ENCODE data around the gene RNF166.
A peak's percentile ranks its signal among the peaks of the same experiment; 100 is the strongest.
"Not testable (repeated sequence)": the region's sequence is repeated elsewhere in the genome, so short reads cannot be mapped to it uniquely, and the experiment has no call there.

RNF166 gene

DNA sequence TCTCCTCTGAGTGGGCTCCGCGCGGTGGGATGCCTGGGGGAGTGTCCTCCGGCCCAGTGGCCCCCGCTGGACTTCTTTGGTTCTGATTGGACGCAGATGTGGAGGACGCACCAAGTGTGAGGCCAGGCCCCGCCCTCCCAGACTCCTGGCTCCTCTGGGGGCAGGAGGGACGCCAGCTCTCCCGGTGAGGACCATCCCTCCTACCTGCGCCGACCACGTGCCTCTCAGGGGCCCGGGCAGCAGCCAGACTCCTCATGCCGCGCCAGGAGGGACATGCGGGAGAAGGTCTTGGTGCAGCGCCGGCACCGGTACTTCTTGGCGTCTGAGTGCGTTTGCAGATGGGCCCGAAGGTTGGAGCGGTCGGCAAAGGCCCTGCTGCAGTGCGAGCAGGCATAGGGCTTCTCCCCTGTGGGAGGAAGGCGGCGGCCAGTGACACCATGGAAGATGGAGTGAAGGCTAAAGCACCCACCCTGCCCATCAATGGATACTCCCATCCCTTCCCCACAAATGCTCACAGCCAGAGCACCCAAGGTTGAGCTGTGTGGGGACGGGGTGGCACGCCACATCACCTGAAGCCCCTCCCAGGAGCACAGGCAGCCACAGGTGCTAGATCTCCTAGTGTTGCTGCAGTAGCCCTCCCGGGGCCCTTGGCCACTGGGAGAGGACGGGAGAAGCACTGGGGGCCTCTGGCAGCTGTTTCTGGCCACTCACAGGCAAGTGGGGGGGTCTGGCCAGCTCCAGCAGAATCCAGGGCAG, 27.8 kb downstream of the RNF166 start:
- DNase-seq (ENCODE audit: low read depth in 2 of 3, low spot score in 1 of 3), result no peak

DNA sequence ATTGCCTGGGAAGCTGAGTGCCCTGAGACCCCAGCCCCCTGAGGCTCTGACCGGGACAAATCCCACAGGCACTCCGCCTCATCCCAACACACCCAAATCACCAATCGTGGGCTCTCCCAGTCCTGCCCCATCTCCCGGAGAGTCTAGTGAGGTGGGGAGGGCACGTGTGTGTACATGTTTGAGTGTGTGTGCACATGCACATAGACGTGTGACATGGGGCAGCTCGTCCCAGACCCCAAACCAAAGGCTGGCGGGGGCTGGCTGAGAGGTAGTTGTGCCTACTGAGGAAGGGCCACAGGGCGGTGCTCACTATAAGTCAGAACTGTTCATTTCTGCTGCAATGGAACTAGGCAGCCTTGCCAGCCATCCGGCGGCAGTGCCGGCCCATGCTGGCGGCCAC, 28.5 kb downstream of the RNF166 start:
- DNase-seq (ENCODE audit: low read depth in 2 of 3, low spot score in 1 of 3), result no peak

DNA sequence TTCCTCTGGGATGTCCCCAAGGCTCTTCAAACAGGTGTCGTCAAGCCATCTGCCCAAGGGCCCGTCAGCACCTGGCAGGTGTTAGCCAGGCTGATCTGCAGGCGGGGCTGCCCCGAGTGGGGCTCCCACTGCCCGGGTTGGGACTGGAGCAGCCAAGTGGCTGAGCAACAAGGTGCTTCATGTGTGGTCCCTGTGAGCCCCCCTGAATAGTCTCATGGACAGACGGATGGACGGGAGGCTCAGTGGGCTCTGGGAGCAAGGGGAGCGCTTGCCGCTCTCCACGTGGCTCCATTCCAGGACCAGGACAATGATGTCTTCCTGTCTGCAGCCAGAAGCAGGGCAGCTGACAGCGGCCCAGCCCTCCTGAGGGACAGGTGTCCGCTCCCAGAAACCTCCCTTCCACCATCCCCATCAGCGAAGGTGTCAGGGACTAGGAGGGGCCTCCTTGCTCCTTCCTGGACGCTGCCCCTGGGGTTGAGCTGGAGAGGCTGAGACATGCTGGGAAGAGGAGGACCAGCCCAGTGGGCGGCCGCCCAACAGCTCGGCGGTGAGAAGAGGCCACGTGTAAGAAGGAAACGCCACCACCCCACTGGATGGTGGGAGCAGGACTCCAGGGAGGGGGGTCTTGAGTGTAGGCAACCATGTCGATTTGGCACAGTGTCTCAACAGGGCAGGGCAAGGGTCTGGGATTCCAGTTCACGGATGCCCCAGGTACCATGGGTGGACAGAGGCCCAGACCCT, 29.5 kb downstream of the RNF166 start:
- no peak for DNase-seq (ENCODE audit: low read depth in 2 of 3, low spot score in 1 of 3)

DNA sequence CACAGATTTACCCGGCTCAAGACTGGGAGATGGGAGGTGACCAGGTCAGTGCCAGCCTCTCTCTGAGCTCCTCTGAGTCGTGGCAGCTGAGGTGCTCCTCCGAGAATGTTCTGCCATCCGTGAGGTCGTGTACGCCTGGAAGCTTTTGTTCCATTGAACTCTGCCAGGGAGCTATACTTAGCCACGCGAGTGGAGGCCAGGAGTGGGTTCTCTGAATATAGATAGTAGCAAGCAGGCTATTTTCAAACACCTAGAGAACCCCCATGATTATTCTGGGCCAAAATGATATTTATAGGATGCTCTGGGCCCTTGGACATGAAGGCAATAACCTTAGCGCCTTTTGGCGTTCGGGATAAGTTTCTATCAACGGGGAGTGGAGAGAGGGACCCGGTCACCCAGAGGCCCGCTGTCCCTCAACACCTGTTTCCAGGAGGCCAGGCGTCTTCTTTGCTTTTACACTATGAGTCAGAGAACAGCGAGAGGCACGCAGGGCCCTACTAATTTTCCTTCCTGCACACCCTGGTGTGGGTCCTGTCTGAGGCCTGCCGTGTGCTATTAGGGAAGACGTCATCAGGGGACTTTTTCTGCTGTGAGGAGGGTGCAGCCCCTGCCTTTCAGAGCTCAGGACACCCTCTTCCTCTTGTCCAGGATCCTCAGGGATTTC, 32.4 kb downstream of the RNF166 start:
- DNase-seq (ENCODE audit: low read depth in 2 of 3, low spot score in 1 of 3), result no peak

DNA sequence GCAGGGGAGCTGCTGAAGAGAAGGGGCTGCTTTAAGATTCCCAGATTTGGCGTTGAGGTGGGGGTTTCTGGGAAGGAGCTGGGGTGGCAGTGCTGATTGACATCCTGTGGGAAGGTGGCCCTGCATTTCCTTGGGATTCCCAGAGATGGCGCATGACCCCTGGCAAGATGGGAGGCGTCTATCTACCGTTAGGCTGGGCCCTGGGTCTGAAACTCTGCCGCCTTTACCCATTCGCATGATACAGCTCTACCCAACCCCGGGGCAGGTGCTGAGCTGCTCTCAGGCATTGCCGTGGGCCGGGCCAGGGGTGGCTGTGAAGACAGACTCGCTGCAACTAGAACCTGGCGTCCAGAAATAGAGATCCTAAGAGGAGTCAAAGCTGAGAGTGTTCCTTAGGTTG, 33.4 kb downstream of the RNF166 start:
- DNase-seq (ENCODE audit: low read depth in 2 of 3, low spot score in 1 of 3), result no peak

DNA sequence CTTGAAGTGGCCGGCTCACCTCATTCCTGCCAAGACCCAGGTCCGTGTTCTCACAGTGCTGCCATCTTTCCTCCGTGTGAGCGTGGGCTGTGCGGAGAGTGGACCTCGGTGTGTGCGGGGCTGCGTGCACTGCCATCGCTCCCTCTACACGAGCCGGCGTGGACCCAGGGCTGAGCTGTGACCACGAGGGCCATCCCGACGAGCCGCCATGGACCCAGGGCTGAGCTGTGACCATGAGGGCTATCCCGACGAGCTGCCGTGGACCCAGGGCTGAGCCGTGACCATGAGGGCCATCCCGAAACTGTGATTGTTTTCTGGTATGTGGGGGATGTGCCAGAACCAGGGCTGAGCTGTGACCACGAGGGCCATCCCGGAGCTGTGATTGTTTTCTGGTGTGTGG, 34.4 kb downstream of the RNF166 start:
- DNase-seq (ENCODE audit: low read depth in 2 of 3, low spot score in 1 of 3), result no peak

- no peak for DNase-seq (ENCODE audit: low read depth in 2 of 3, low spot score in 1 of 3)
Measured at GRCh38 chr16:88669980-88670379, 36.2 kb downstream of the RNF166 start.

DNA sequence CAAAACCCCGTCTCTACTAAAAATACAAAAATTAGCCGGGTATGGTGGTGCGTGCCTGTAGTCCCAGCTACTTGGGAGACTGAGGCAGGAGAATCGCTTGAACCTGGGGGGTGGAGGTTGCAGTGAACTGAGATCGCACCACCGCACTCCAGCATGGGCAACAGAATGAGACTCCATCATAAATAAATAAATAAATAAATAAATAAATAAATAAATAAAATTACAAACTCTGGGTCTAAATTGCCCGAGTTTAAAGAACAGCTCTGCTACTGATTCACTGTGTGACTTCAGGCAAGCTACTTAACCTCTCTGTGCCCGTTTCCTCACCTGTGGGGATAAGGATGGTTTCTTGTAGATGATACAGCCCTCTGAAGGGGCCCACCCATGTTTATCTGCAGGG, 36.7 kb downstream of the RNF166 start:
- DNase-seq (ENCODE audit: low read depth in 2 of 3, low spot score in 1 of 3), result not testable (repeated sequence)

DNA sequence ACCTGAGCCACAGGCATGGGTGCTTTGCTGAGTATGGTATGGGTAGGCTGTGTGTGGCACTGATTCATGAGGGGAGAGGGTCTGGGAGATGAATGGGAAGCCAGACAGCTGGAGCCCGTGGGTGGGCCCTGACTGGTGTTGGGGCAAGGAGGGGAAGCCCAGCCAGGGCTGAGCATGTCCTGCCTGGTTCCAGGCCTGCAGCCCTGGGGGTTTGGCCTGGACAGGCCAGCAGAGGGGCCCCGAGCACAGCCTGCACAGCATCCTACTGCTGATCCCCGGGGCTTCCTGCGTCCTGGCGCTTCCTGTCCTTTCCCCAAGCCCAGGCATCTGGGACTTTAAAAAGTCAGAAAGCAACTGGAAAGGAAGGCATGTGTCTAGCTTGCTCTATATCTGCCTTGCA, 38.7 kb downstream of the RNF166 start:
- no peak for DNase-seq (ENCODE audit: low read depth in 2 of 3, low spot score in 1 of 3)

- DNase-seq (ENCODE audit: low read depth in 2 of 3, low spot score in 1 of 3), result no peak
Measured at GRCh38 chr16:88665570-88665969, 40.6 kb downstream of the RNF166 start.

DNA sequence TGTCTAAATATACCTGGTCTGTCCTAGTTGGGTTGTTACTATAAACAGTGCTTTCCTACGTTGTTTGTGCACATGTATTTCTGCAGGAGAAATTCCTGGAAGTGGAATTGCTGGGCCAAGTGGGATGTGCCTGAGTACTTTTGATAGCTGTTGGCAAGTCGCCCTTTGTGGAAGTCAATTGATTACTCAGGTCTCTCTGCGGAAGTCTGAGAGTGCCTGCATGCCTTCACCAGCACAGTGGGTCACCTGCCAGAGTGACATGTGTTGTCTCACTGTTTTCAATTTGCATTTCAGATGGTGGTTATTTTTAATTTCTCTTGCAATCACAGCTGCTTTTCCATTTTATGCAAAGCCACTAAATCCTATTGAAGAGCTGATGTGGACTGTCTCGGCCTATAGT, 41.1 kb downstream of the RNF166 start:
- DNase-seq (ENCODE audit: low read depth in 2 of 3, low spot score in 1 of 3), result no peak

DNA sequence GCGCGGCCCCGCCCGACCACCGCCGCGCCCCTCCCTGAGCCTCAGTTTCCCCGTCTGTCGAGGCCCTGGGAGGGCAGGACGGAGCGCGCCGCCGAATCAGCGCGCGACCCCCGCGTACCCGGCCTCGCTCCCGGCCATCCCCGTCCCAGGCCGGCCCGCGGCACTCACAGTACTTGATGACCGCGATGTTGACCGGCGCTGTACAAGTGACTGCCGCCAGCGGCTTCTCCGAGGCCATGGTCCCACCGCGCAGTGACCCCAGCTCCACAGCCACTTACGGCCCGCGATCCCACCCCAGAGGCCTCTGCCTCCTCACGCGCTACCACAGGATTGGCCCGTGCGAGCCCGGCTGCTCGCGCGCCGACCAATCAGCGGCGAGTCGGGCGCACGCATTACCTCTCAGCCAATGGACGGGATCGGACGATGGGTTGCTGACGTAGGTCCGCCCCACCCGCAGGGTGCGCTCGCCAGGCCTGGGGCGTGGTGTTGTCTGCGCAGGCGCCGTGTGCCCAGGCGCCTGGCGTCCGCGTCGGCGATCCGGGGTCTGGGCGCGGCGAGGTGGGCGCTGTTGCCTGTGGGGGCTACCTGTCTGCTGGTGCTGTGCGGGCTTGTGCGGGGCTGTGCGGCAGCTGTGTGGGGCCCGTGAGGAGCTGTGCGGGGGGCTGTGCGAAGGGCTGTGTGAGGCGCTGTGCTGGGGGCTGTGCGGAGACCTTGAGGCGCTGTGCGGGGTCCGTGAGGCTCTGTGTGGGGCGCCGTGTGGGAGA, 43.2 kb downstream of the RNF166 start, which contains the start of gene MVD:
MVD (minus strand) TSS at position 249 of the 764 bp plus-strand sequence; CDS start at position 238, 11 bp downstream.
- DNase-seq (ENCODE audit: low read depth in 2 of 3, low spot score in 1 of 3), result peak; percentile 85 to 94 (median 92)

- no peak for DNase-seq (ENCODE audit: low read depth in 2 of 3, low spot score in 1 of 3)
Measured at GRCh38 chr16:88662222-88662842, 43.9 kb downstream of the RNF166 start.

GRCh38 chr16:88661468-88661867, 44.7 kb downstream of the RNF166 start:
- no peak for DNase-seq (ENCODE audit: low read depth in 2 of 3, low spot score in 1 of 3)

GRCh38 chr16:88659160-88659559, 47.0 kb downstream of the RNF166 start:
- no peak for DNase-seq (ENCODE audit: low read depth in 2 of 3, low spot score in 1 of 3)

DNA sequence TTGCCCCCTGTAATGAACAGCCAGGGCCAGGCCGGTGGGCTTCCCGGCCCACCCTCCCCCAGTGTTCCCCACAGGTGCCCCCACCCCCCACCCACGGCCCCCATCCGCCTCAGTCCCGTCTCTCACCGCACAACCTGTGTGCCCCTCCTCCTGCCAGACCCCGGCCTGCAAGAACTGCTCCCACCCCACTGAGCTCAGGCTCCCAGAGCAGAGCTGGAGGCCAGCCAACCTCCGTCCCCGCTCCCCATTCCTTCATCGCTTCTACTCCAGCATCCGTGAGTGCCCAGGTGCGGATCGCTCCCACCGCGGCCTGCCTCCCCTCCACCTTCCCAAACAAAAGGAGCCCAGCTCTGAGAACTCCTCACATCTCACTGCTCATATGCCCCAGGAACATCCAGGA, 47.5 kb downstream of the RNF166 start:
- DNase-seq (ENCODE audit: low read depth in 2 of 3, low spot score in 1 of 3), result no peak

DNA sequence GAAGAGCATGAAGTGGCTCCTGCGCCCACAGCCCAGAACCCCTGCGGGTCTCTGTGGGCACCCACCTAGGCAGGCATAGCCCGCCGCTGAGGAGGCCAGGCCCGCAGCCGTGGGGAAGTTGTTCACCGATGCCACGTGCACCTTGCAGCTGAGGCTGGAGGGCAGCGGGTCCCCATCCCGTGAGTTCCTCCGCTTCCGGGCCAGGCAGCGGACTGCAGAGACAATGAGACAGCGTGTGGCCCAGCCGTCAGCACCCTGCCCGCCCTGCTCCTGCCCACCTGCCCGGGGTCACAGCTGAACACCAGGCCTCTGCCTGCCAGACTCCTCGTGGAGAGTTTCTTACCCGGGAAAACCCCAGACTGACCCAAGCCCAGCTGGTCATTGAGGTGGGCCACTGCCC, 48.8 kb downstream of the RNF166 start:
- DNase-seq (ENCODE audit: low read depth in 2 of 3, low spot score in 1 of 3), result no peak

DNA sequence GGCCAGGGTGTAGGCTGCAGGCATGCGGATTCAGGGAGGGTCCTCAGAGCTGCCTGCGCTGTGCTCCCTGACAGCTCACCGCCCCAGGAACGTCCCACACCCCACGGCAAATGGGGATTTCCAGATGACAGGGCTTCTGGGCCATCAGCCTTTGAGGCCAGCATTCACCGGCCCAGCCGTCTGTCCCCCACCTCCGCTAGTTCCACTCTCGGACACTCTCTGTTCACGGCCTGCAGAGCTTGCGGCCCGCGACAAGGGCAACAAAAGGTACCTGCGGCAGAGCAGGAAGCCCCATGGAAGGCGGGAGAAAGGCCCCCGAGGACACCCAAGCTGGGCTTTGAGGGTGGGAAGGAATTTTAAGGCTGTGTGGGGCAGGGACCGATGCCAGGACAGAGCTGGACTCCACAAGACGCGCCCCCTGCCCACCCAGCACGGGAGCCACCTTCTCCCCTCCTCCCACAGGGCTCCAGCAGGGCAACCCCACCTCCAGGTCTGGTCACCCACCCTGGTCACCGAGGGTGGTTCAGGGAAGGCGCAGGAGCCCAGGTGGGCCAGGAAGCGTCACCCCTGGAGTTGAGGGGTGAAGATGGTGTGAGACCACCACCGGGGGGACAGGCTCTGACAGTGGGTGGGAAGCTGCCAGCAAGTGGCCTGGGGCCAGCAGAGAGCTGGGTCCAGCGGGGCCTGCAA, 49.8 kb downstream of the RNF166 start:
- DNase-seq (ENCODE audit: low read depth in 2 of 3, low spot score in 1 of 3), result no peak

DNA sequence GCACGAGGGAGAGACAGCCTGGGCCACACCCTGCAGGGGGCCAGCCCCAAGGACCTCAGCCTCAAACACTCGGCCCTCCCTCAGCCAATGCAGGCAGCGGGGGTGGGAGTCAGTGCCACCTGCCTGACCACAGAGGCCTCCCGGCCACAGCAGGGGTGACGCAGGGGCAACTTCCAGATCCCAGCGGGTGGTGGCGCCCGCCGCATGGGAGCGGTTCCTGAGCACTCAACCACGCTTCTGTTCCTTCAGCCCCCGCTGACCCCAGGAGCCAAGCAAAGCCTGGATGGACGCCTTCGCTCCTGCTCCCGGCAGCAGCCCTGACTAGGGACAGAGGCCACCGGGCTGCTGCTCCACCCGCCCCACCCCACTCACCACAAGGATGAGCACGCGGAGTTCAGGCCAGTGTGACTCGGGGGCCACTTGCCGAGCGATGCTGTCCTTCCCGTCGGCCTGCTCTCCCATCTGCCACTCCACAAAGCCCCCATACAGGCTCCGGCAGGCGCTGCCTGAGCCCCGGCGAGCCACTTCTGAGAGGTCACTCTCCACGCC, 50.4 kb downstream of the RNF166 start:
- no peak for DNase-seq (ENCODE audit: low read depth in 2 of 3, low spot score in 1 of 3)

All from stimulated activated CD4-positive, alpha-beta T cell treated with anti-CD3 and anti-CD28 coated beads, Interleukin-12 subunit alpha, Interleukin-12 subunit beta, amount 100 ng/mL, for 48 hours (primary cell).